HL-60 (cell line): ENCODE results near the gene C11orf86.
"Not testable (repeated sequence)": the region's sequence is repeated elsewhere in the genome, so short reads cannot be mapped to it uniquely, and the experiment has no call there.

ENCODE experiments used
- DNase-seq, 2 experiments: peaks; one replicate each; pipeline ENCODE4 v3.0.0-alpha.2; 2010 to 2020; ENCODE audit warnings: low read depth in 1 of 2, low spot score in 1 of 2
- H3K27ac ChIP-seq: fragments of 250-450 bp; sonication (Bioruptor Pico); replicated peaks from 2 replicates; pipeline ENCODE4 v1.5.1; 2020; ENCODE audit warnings: mild to moderate bottlenecking, moderate library complexity
- H3K27me3 ChIP-seq: fragments of 250-450 bp; sonication (Bioruptor Pico); 2 replicates; pipeline ENCODE4 v1.5.1; 2021; ENCODE audit warnings: mild to moderate bottlenecking, moderate library complexity; ENCODE audit not compliant: insufficient read depth, poor library complexity, severe bottlenecking
- H3K4me3 ChIP-seq: replicated peaks from 2 replicates; pipeline ENCODE4 v1.5.1; 2011; ENCODE audit warnings: mild to moderate bottlenecking, control low read depth, low read length; ENCODE audit not compliant: insufficient read depth
- GABPA ChIP-seq: IDR thresholded peaks from 2 replicates; pipeline ENCODE4 v1.6.1; 2012; ENCODE audit warnings: low read depth
- POLR2AphosphoS5 ChIP-seq: IDR thresholded peaks from 2 replicates; pipeline ENCODE4 v1.6.1; 2012; ENCODE audit warnings: low read depth
- SPI1 ChIP-seq: IDR thresholded peaks from 2 replicates; pipeline ENCODE4 v1.6.1; 2012; ENCODE audit warnings: low read depth, mild to moderate bottlenecking, borderline replicate concordance
- TF ChIP-seq, protein P1 (sequence below): IDR thresholded peaks from 2 replicates; pipeline ENCODE4 v1.6.1; 2012; ENCODE audit warnings: low read depth; ENCODE audit not compliant: insufficient replicate concordance
- TF ChIP-seq, protein P2 (sequence below): IDR thresholded peaks from one replicate; pipeline ENCODE4 v1.5.1; 2011; ENCODE audit warnings: low read length, control low read depth, inconsistent platforms; ENCODE audit not compliant: insufficient read depth

The C11orf86 gene

DNA sequence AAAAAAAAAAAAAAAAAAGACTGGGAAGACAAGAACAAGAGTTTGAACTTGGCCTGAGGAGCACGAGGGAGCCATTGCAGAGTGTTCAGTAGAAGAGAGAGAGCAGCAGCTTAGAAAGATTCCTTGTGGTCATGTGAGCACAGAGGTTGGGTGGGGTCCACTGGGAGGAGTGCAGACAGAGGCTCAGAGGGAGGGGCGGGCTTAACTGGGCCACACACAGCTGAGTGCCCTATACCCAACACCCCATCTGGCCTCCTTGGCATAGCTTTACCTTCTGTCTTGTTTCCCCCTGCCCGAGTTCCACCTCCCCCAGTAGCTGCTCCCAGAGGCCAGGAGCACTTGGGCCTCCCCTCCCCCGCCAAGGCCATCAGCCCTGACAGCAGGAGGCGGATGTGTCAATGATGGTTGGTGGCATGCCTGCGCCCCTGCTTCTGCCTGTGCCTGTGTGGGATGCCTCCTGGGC is 12.1 kb downstream of the C11orf86 start:
- TF ChIP-seq GABPA (no peak), SPI1 (no peak), POLR2AphosphoS5 (no peak)
- TF ChIP-seq, protein P1, sequence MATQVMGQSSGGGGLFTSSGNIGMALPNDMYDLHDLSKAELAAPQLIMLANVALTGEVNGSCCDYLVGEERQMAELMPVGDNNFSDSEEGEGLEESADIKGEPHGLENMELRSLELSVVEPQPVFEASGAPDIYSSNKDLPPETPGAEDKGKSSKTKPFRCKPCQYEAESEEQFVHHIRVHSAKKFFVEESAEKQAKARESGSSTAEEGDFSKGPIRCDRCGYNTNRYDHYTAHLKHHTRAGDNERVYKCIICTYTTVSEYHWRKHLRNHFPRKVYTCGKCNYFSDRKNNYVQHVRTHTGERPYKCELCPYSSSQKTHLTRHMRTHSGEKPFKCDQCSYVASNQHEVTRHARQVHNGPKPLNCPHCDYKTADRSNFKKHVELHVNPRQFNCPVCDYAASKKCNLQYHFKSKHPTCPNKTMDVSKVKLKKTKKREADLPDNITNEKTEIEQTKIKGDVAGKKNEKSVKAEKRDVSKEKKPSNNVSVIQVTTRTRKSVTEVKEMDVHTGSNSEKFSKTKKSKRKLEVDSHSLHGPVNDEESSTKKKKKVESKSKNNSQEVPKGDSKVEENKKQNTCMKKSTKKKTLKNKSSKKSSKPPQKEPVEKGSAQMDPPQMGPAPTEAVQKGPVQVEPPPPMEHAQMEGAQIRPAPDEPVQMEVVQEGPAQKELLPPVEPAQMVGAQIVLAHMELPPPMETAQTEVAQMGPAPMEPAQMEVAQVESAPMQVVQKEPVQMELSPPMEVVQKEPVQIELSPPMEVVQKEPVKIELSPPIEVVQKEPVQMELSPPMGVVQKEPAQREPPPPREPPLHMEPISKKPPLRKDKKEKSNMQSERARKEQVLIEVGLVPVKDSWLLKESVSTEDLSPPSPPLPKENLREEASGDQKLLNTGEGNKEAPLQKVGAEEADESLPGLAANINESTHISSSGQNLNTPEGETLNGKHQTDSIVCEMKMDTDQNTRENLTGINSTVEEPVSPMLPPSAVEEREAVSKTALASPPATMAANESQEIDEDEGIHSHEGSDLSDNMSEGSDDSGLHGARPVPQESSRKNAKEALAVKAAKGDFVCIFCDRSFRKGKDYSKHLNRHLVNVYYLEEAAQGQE, result no peak
- TF ChIP-seq, protein P2, sequence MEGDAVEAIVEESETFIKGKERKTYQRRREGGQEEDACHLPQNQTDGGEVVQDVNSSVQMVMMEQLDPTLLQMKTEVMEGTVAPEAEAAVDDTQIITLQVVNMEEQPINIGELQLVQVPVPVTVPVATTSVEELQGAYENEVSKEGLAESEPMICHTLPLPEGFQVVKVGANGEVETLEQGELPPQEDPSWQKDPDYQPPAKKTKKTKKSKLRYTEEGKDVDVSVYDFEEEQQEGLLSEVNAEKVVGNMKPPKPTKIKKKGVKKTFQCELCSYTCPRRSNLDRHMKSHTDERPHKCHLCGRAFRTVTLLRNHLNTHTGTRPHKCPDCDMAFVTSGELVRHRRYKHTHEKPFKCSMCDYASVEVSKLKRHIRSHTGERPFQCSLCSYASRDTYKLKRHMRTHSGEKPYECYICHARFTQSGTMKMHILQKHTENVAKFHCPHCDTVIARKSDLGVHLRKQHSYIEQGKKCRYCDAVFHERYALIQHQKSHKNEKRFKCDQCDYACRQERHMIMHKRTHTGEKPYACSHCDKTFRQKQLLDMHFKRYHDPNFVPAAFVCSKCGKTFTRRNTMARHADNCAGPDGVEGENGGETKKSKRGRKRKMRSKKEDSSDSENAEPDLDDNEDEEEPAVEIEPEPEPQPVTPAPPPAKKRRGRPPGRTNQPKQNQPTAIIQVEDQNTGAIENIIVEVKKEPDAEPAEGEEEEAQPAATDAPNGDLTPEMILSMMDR, result no peak
- Histone ChIP-seq H3K4me3 (no peak overlapping the region), H3K27me3 (no peaks in the 10 kb centered on the region), H3K27ac (no peak overlapping the region)
- DNase-seq, result no peak

DNA sequence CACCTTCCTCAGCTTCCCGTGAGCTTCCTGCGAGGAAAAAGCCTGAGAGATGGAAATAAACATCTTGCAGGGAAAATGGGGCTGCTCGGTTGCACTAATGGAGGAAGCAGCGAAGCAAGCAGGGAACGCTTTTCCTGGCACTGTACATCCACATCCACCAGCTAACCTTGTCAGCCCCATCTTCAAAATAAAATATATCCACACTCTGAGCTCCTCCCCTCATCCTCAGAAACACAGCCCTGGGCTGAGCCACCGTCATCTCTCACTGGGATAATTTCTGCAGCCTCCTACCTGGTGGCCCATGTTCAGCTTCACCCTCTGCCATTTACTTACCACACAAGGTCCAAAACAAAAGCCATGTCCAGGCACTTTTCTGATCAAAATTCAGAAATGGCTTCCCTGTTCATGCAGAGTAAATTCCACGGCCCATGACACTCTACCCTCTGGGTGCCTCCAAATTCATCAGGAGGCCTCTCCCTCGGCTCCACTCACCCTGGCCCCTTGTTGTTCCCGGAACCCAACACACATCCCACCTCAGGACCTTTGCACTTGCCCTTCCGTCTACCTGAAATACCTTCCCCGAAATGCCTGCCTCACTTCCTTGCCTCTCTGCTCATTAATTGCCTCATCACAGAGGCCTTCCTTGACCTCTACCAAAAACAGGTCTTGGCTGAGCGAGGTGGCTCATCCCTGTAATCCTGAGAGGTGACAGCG is 13.0 kb downstream of the C11orf86 start:
- Histone ChIP-seq H3K27me3 (no peaks in the 10 kb centered on the region), H3K27ac (no peak overlapping the region), H3K4me3 (no peak overlapping the region)
- TF ChIP-seq, protein P2, result no peak
- TF ChIP-seq POLR2AphosphoS5 (no peak), GABPA (no peak), SPI1 (no peak)
- TF ChIP-seq, protein P1, result no peak
- no peak for DNase-seq

DNA sequence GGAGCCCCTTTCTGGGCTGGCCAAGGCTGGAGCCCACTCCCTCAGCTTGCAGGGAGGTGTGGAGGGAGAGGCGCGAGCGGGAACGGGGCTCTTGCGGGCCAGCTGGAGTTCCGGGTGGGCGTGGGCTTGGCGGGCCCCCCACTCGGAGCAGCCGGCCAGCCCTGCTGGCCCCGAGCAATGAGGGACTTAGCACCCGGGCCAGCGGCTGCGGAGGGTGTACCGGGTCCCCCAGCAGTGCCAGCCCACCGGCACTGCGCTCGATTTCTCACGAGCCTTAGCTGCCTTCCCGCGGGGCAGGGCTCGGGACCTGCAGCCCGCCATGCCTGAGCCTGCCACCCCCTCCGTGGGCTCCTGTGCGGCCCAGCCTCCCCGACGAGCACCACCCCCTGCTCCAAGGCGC is 13.6 kb downstream of the C11orf86 start:
- DNase-seq, result not testable (repeated sequence)

DNA sequence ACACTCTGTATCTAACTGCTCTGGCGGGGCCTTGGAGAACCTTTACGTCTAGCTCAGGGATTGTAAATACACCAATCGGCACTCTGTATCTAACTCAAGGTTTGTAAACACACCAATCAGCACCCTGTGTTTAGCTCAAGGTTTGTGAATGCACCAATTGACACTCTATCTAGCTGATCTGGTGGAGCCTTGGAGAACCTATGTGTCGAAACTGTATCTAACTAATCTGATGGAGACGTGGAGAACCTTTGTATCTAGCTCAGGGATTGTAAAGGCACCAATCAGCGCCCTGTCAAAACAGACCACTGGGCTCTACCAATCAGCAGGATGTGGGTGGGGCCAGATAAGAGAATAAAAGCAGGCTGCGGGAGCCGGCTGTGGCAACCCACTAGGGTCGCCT is 14.3 kb downstream of the C11orf86 start:
- DNase-seq, H3K4me3 ChIP-seq, H3K27me3 ChIP-seq, H3K27ac ChIP-seq: not testable (repeated sequence)

More for the DNA sequence above, 13.6 kb downstream of the C11orf86 start:
- not testable (repeated sequence) for H3K27me3 ChIP-seq, H3K27ac ChIP-seq, H3K4me3 ChIP-seq

DNA sequence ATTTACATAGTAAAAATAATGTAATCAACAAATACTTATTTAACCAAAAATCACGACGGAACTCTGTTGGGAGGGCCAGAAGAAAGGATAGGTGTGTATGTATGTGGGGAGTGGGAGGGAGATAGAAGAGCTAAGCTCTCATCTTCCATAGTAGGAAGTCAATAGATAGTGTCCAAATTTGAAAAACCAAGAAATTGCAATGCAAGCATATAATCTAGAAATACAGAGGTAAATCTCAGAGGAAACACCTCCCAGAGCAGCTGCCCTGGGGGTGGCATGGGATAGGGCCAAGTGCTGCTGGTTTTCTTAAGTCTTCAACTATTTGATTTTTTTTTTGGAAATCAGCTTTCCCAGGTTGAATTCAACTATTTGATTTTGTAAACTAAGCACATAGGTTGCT is 16.9 kb downstream of the C11orf86 start:
- H3K27me3 ChIP-seq, result no peaks in the 10 kb centered on the region
- no peak overlapping the region for H3K27ac ChIP-seq
- H3K4me3 ChIP-seq, result no peak overlapping the region
- no peak for TF ChIP-seq POLR2AphosphoS5
- TF ChIP-seq SPI1, result no peak
- TF ChIP-seq, protein P2, result no peak
- TF ChIP-seq GABPA, result no peak
- TF ChIP-seq, protein P1, result no peak
- DNase-seq, result no peak
